Mesenchymal stem cell (in vitro differentiated cells and primary cell): Measurements from ENCODE around the gene TOX2.

ENCODE experiments used
- DNase-seq: peaks from one replicate; pipeline ENCODE4 v3.0.0-alpha.2; 2013
- H2AFZ ChIP-seq: one replicate; pipeline ENCODE4 v1.6.1; 2013; ENCODE audit warnings: low read depth, mild to moderate bottlenecking, control low read depth, inconsistent platforms, low read length, moderate library complexity
- H2AK5ac ChIP-seq: 2 replicates; pipeline ENCODE4 v1.6.1; 2013; ENCODE audit warnings: low read length, moderate library complexity, mild to moderate bottlenecking, inconsistent platforms; ENCODE audit not compliant: severe bottlenecking
- H2BK120ac ChIP-seq: one replicate; pipeline ENCODE4 v1.6.1; 2013; ENCODE audit warnings: low read depth, mild to moderate bottlenecking, inconsistent platforms, low read length, moderate library complexity
- H2BK12ac ChIP-seq, 2 experiments: one replicate each; pipeline ENCODE4 v1.6.1; 2013; ENCODE audit warnings: inconsistent platforms in 2 of 2, low read length in 2 of 2, mild to moderate bottlenecking in 2 of 2, moderate library complexity in 2 of 2, control low read depth in 1 of 2
- H2BK15ac ChIP-seq: one replicate; pipeline ENCODE4 v1.6.1; 2013; ENCODE audit warnings: mild to moderate bottlenecking, low read depth, inconsistent platforms; ENCODE audit not compliant: poor library complexity, severe bottlenecking
- H2BK5ac ChIP-seq: 2 replicates; pipeline ENCODE4 v1.6.1; 2013; ENCODE audit warnings: low read depth, mild to moderate bottlenecking, low read length, control low read depth, inconsistent platforms; ENCODE audit not compliant: poor library complexity, severe bottlenecking
- H3K14ac ChIP-seq, 2 experiments: one replicate each; pipeline ENCODE4 v1.6.1; 2013; ENCODE audit warnings: inconsistent platforms in 2 of 2, low read length in 2 of 2, control low read depth in 1 of 2, mild to moderate bottlenecking in 1 of 2, moderate library complexity in 1 of 2
- H3K18ac ChIP-seq, 2 experiments: one replicate each; pipeline ENCODE4 v1.6.1; 2013; ENCODE audit warnings: inconsistent platforms in 2 of 2, low read length in 2 of 2, control low read depth in 1 of 2, low read depth in 1 of 2, mild to moderate bottlenecking in 1 of 2
- H3K23ac ChIP-seq, 2 experiments: one replicate each; pipeline ENCODE4 v1.6.1; 2013; ENCODE audit warnings: inconsistent platforms in 2 of 2, low read length in 2 of 2, mild to moderate bottlenecking in 2 of 2, moderate library complexity in 2 of 2, control low read depth in 1 of 2
- H3K27ac ChIP-seq: 2 replicates; pipeline ENCODE4 v1.5.1; 2013; ENCODE audit warnings: mild to moderate bottlenecking, moderate library complexity, low read length, control low read depth, inconsistent platforms; ENCODE audit not compliant: poor library complexity, severe bottlenecking
- H3K27me3 ChIP-seq, 2 experiments: 2 replicates each; pipeline versions ENCODE4 v1.6.1 to v1.7.0; 2013; ENCODE audit warnings: low read length in 2 of 2, mild to moderate bottlenecking in 2 of 2, moderate library complexity in 2 of 2, control low read depth in 1 of 2, inconsistent platforms in 1 of 2; ENCODE audit not compliant: control insufficient read depth in 1 of 2, insufficient read depth in 1 of 2
- H3K36me3 ChIP-seq, 2 experiments: 2 replicates each; pipeline versions ENCODE4 v1.6.1 to v1.7.0; 2013; ENCODE audit warnings: low read length in 2 of 2, control low read depth in 1 of 2, inconsistent platforms in 1 of 2, low read depth in 1 of 2, mild to moderate bottlenecking in 1 of 2; ENCODE audit not compliant: insufficient read depth in 2 of 2, control insufficient read depth in 1 of 2
- H3K4ac ChIP-seq, 2 experiments: one replicate each; pipeline ENCODE4 v1.6.1; 2013; ENCODE audit warnings: inconsistent platforms in 2 of 2, low read length in 2 of 2, mild to moderate bottlenecking in 2 of 2, moderate library complexity in 2 of 2, control low read depth in 1 of 2, low read depth in 1 of 2
- H3K4me1 ChIP-seq: 2 replicates; pipeline ENCODE4 v1.6.1; 2013; ENCODE audit warnings: low read depth, low read length, control low read depth; ENCODE audit not compliant: control insufficient read depth, insufficient read depth
- H3K4me2 ChIP-seq: 2 replicates; pipeline ENCODE4 v1.6.1; 2013; ENCODE audit warnings: low read length, mild to moderate bottlenecking, inconsistent platforms; ENCODE audit not compliant: poor library complexity, severe bottlenecking
- H3K4me3 ChIP-seq, 2 experiments: 2 replicates each; pipeline versions ENCODE4 v1.5.1 to v1.7.0; 2013; ENCODE audit warnings: low read length in 2 of 2, mild to moderate bottlenecking in 2 of 2, control low read depth in 1 of 2, low read depth in 1 of 2; ENCODE audit not compliant: insufficient read depth in 1 of 2
- H3K79me1 ChIP-seq: replicated peaks from 2 replicates; pipeline ENCODE4 v1.6.1; 2013; ENCODE audit warnings: mild to moderate bottlenecking, control low read depth, low read length, inconsistent platforms; ENCODE audit not compliant: poor library complexity, severe bottlenecking
- H3K9ac ChIP-seq: 2 replicates; pipeline ENCODE4 v1.7.0; 2013; ENCODE audit warnings: mild to moderate bottlenecking, low read length, moderate library complexity
- H3K9me3 ChIP-seq: 2 replicates; pipeline ENCODE4 v1.7.0; 2013; ENCODE audit warnings: mild to moderate bottlenecking, low read length; ENCODE audit not compliant: control insufficient read depth
- H4K8ac ChIP-seq: one replicate; pipeline ENCODE4 v1.6.1; 2013; ENCODE audit warnings: inconsistent platforms, mild to moderate bottlenecking, low read length, moderate library complexity
- H4K91ac ChIP-seq: one replicate; pipeline ENCODE4 v1.6.1; 2013; ENCODE audit warnings: mild to moderate bottlenecking, low read length, inconsistent platforms
- WGBS: methylation state at CpG from one replicate; pipeline ENCODE4 v1.1.7; 2013; ENCODE audit warnings: mixed read lengths; 5-methylcytosine and 5-hydroxymethylcytosine counted together

TOX2 gene

GRCh38 chr20:44109951-44110361, 195.3 kb downstream of the TOX2 start:
- 66% methylated on average over 5 of the region's 5 CpGs for WGBS
- Histone ChIP-seq H3K4me1 (no peaks in the 10 kb centered on the region), H3K23ac (no peak overlapping the region), H2BK120ac (no peak overlapping the region), H3K9me3 (peaks cover 9% of the 10 kb centered on the region), H3K4me3 (no peak overlapping the region), H3K36me3 (no peaks in the 10 kb centered on the region), H2AK5ac (no peak overlapping the region), H3K9ac (no peak overlapping the region), H2BK12ac (no peak overlapping the region), H3K14ac (no peak overlapping the region), H3K18ac (no peak overlapping the region), H4K91ac (no peak overlapping the region), H3K79me1 (no peaks in the 10 kb centered on the region), H3K4me2 (no peak overlapping the region), H2BK15ac (no peak overlapping the region), H2BK5ac (no peak overlapping the region), H2AFZ (no peak overlapping the region), H3K4ac (no peak overlapping the region), H4K8ac (no peak overlapping the region), H3K27ac (no peak overlapping the region), H3K27me3 (peaks cover 11 to 88% of the 10 kb centered on the region in 2 experiments)
- no peak for DNase-seq

GRCh38 chr20:44110816-44111568, 196.3 kb downstream of the TOX2 start:
- H2BK15ac ChIP-seq = no peak overlapping the region
- no peak overlapping the region for H3K4me3 ChIP-seq
- no peaks in the 10 kb centered on the region for H3K4me1 ChIP-seq
- H3K27me3 ChIP-seq = peaks cover 10 to 89% of the 10 kb centered on the region in 2 experiments
- no peak overlapping the region for H3K18ac ChIP-seq
- H4K91ac ChIP-seq = no peak overlapping the region
- H3K9me3 ChIP-seq = peaks cover 9% of the 10 kb centered on the region
- no peak overlapping the region for H3K23ac ChIP-seq
- no peak for DNase-seq
- H2AFZ ChIP-seq = no peak overlapping the region
- no peak overlapping the region for H3K4ac ChIP-seq
- H3K14ac ChIP-seq = no peak overlapping the region
- no peak overlapping the region for H3K9ac ChIP-seq
- H2BK5ac ChIP-seq = no peak overlapping the region
- H3K27ac ChIP-seq = no peak overlapping the region
- no peak overlapping the region for H2AK5ac ChIP-seq
- WGBS = 77% methylated on average over 7 of the region's 9 CpGs
- no peaks in the 10 kb centered on the region for H3K79me1 ChIP-seq
- no peak overlapping the region for H2BK12ac ChIP-seq
- peaks cover 0 to 6% of the 10 kb centered on the region in 2 experiments for H3K36me3 ChIP-seq
- H2BK120ac ChIP-seq = no peak overlapping the region
- H4K8ac ChIP-seq = no peak overlapping the region
- no peak overlapping the region for H3K4me2 ChIP-seq

DNA sequence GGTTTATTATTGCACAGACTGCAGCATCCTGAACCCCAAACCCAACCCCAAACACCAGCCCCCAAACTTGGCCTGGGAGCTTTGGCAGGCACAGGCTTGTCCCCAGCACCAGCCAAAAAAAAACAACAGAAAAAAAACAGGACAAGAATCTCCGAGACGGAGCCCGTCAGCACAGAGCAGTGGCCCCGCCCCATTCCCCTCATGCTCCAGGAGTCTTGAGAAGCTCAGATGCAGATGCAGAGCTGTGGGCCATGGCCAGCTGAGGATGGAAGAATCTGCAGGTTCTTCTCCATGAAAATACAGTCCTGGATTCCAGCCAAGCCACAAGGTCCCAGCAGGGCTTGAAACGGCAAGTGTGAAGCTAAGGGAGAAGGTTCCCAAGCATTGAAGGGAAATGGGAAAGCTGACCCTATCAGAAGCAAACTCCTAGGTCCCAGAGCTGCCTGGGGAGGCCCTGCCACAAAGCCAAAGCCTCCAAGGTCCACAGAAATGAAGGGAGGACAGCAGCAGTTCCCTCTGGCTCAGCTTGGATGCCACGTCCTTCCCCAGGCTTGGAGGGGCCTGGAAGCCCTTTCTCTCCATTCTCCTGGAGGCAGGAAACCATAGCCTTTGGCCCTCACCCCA, 197.2 kb downstream of the TOX2 start:
- 65% methylated on average over 6 of the region's 6 CpGs for WGBS
- Histone ChIP-seq H3K9ac (no peak overlapping the region), H3K36me3 (peaks cover 0 to 6% of the 10 kb centered on the region in 2 experiments), H4K8ac (no peak overlapping the region), H3K23ac (no peak overlapping the region), H4K91ac (no peak overlapping the region), H3K4me1 (no peaks in the 10 kb centered on the region), H3K14ac (no peak overlapping the region), H2BK12ac (no peak overlapping the region), H2BK15ac (no peak overlapping the region), H2AFZ (no peak overlapping the region), H3K9me3 (peaks cover 9% of the 10 kb centered on the region), H3K18ac (no peak overlapping the region), H2BK5ac (no peak overlapping the region), H3K4ac (no peak overlapping the region), H3K27ac (no peak overlapping the region), H3K4me2 (no peak overlapping the region), H3K4me3 (no peak overlapping the region), H3K27me3 (peaks cover 4 to 86% of the 10 kb centered on the region in 2 experiments), H2BK120ac (no peak overlapping the region), H2AK5ac (no peak overlapping the region), H3K79me1 (no peaks in the 10 kb centered on the region)
- peak; percentile 18 for DNase-seq

- H3K79me1 ChIP-seq = no peaks in the 10 kb centered on the region
- no peak overlapping the region for H2BK15ac ChIP-seq
- no peak overlapping the region for H2AFZ ChIP-seq
- peaks cover 0 to 80% of the 10 kb centered on the region in 2 experiments for H3K27me3 ChIP-seq
- H2AK5ac ChIP-seq = no peak overlapping the region
- H3K23ac ChIP-seq = no peak overlapping the region
- H3K9ac ChIP-seq = no peak overlapping the region
- peaks cover 7% of the 10 kb centered on the region for H3K9me3 ChIP-seq
- WGBS = 88% methylated on average over 6 of the region's 6 CpGs
- no peak overlapping the region for H4K8ac ChIP-seq
- no peak overlapping the region for H2BK12ac ChIP-seq
- no peak overlapping the region for H3K18ac ChIP-seq
- no peak overlapping the region for H2BK5ac ChIP-seq
- no peak overlapping the region for H3K4ac ChIP-seq
- no peak overlapping the region for H4K91ac ChIP-seq
- no peak overlapping the region for H3K4me3 ChIP-seq
- H3K4me1 ChIP-seq = no peaks in the 10 kb centered on the region
- H3K14ac ChIP-seq = no peak overlapping the region
- no peak overlapping the region for H2BK120ac ChIP-seq
- no peak for DNase-seq
- no peak overlapping the region for H3K4me2 ChIP-seq
- no peak overlapping the region for H3K27ac ChIP-seq
- peaks cover 0 to 6% of the 10 kb centered on the region in 2 experiments for H3K36me3 ChIP-seq
Observed at GRCh38 chr20:44112456-44112855, 197.8 kb downstream of the TOX2 start.
